OCI-LY1 (cell line): ENCODE results near the gene CEP104.

Experiments used
- CTCF ChIP-seq: fragments of 200-600 bp; sonication (generic), shearing (Covaris generic); IDR thresholded peaks from 2 replicates; pipeline ENCODE4 v1.5.1; 2017; ENCODE audit warnings: mild to moderate bottlenecking, antibody characterized with exemption, low read length, moderate library complexity, mixed read lengths
- EZH2 ChIP-seq: fragments of 200-600 bp; sonication (generic), shearing (Covaris generic); IDR thresholded peaks from 2 replicates; pipeline ENCODE4 v1.8.0; 2017; ENCODE audit warnings: borderline replicate concordance, mixed run types, mild to moderate bottlenecking, antibody characterized with exemption, low read length, moderate library complexity, mixed read lengths

GRCh38 chr1:3799976-3800685 is 56.9 kb downstream of the CEP104 start:
- TF ChIP-seq CTCF, result no peak
- no peak for TF ChIP-seq EZH2
